NT2/D1 (cell line): ENCODE measurements around the gene GJD3.

ENCODE experiments used
- DNase-seq: peaks from one replicate; pipeline ENCODE4 v3.0.0-alpha.2; 2011; ENCODE audit warnings: low read depth, low spot score
- H3K27me3 ChIP-seq: 2 replicates; pipeline ENCODE4 v1.6.0; 2011; ENCODE audit warnings: mild to moderate bottlenecking; ENCODE audit not compliant: insufficient read length, insufficient read depth
- H3K36me3 ChIP-seq: 2 replicates; pipeline ENCODE4 v1.6.1; 2011; ENCODE audit warnings: mild to moderate bottlenecking, low read length, mixed read lengths; ENCODE audit not compliant: insufficient read depth, insufficient read length
- H3K4me1 ChIP-seq: 2 replicates; pipeline ENCODE4 v1.5.1; 2011; ENCODE audit not compliant: insufficient read depth, insufficient read length
- H3K4me3 ChIP-seq: 2 replicates; pipeline ENCODE4 v1.5.1; 2011; ENCODE audit warnings: low read depth; ENCODE audit not compliant: insufficient read length
- H3K9ac ChIP-seq: 2 replicates; pipeline ENCODE4 v1.6.0; 2011; ENCODE audit warnings: low read depth; ENCODE audit not compliant: insufficient read length
- H3K9me3 ChIP-seq: 2 replicates; pipeline ENCODE4 v1.5.1; 2011; ENCODE audit warnings: mild to moderate bottlenecking, low read length; ENCODE audit not compliant: insufficient read depth
- SUZ12 ChIP-seq: IDR thresholded peaks from 2 replicates; pipeline ENCODE4 v1.6.1; 2011; ENCODE audit not compliant: insufficient read length, insufficient read depth; ENCODE audit errors: extremely low read depth
- YY1 ChIP-seq: IDR thresholded peaks from 2 replicates; pipeline ENCODE4 v1.6.1; 2011; ENCODE audit not compliant: insufficient read length, insufficient read depth
- ZNF274 ChIP-seq: IDR thresholded peaks from 2 replicates; pipeline ENCODE4 v1.6.1; 2011; ENCODE audit warnings: mild to moderate bottlenecking, low read depth, low read length

Gene GJD3

DNA sequence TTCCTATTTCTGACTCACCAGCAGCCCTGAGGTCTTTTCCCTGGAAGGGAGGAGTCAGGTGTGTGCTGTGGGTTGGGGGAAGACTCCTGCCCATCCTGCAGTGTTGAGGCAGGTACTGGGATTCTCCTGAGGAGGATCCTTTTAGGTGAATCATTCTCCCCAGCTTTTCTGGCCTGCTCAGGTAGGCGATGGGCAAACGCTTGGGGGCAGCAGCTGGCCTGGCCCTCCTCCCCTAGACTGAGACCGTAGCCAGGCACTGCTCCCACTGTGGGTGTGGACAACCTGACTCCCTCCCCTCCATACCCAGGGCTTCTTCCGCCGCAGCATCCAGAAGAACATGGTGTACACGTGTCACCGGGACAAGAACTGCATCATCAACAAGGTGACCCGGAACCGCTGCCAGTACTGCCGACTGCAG lies 15.1 kb downstream of the GJD3 start:
- H3K9me3 ChIP-seq, result no peaks in the 10 kb centered on the region
- H3K9ac ChIP-seq, result no peak overlapping the region
- DNase-seq, result no peak
- peaks cover 48% of the 10 kb centered on the region for H3K4me1 ChIP-seq
- peaks cover 30% of the 10 kb centered on the region for H3K27me3 ChIP-seq
- no peak overlapping the region for H3K4me3 ChIP-seq
- H3K36me3 ChIP-seq, result peaks cover 62% of the 10 kb centered on the region
- TF ChIP-seq SUZ12 (no peak), YY1 (no peak), ZNF274 (no peak)

DNA sequence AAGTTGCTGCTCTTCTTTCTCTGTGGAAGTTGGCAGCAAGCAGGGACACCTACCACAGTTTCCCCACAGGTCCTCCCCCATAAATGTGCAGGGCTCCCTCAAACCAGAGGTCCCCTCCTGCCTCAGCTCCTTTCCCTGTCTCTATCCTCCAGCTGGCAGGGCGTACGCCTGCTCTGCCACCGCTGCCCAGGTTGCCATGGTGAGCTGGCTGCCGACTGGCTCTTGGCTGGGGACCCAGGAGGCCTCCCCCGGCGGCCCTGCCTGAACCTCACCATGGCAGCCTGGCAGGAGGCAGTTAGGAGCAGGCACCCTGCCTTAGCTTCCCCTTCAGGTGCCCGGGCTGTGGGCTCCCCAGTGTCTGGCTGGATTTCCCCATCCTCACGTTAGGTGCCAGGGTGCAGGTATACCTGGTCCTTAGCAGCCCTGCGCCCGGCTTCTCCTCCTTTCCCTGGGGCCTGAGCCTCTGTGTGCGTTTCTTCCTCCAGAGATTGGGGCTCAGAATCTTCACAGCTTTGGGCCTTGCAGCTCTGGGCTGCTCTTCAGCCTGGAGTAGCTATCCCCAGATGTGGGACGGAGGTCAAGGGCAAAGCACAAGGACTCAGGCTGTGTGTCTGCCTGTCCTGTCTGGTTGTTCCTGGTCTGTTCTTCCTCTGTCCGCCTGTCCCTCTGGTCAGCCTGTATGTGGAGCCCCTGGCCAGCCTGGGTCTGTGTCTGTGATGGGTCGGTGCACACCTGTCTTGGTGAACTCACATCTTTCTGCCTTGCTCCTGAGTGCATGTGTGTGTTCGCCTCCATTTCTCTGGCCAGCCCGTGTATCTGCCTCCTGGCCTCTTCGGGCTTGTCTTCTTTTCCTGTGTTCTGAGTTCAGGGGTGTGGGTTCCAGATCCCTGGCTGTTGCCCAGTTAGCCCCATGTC lies 15.7 kb downstream of the GJD3 start:
- Histone ChIP-seq H3K27me3 (peaks cover 37% of the 10 kb centered on the region), H3K4me1 (peaks cover 54% of the 10 kb centered on the region), H3K4me3 (no peak overlapping the region), H3K36me3 (peaks cover 56% of the 10 kb centered on the region), H3K9ac (no peak overlapping the region), H3K9me3 (no peaks in the 10 kb centered on the region)
- TF ChIP-seq ZNF274 (no peak), YY1 (no peak), SUZ12 (no peak)
- DNase-seq, result no peak

- no peak for TF ChIP-seq ZNF274
- no peak for TF ChIP-seq YY1
- TF ChIP-seq SUZ12, result no peak
- H3K9ac ChIP-seq, result no peak overlapping the region
- H3K9me3 ChIP-seq, result no peaks in the 10 kb centered on the region
- no peak for DNase-seq
- peaks cover 57% of the 10 kb centered on the region for H3K4me1 ChIP-seq
- peaks cover 51% of the 10 kb centered on the region for H3K36me3 ChIP-seq
- H3K27me3 ChIP-seq, result peaks cover 44% of the 10 kb centered on the region
- H3K4me3 ChIP-seq, result no peak overlapping the region
Observed at GRCh38 chr17:40348136-40348504, 16.4 kb downstream of the GJD3 start.

- H3K4me3 ChIP-seq, result no peak overlapping the region
- no peak overlapping the region for H3K9ac ChIP-seq
- DNase-seq, result no peak
- H3K27me3 ChIP-seq, result peaks cover 50% of the 10 kb centered on the region
- peaks cover 48% of the 10 kb centered on the region for H3K36me3 ChIP-seq
- no peak for TF ChIP-seq YY1
- TF ChIP-seq ZNF274, result no peak
- TF ChIP-seq SUZ12, result no peak
- H3K4me1 ChIP-seq, result peaks cover 63% of the 10 kb centered on the region
- no peaks in the 10 kb centered on the region for H3K9me3 ChIP-seq
Observed at GRCh38 chr17:40347319-40348135, 17.0 kb downstream of the GJD3 start.

- Histone ChIP-seq H3K27me3 (peaks cover 52% of the 10 kb centered on the region), H3K4me1 (peaks cover 63% of the 10 kb centered on the region), H3K4me3 (peak overlapping the region; percentile 9), H3K9me3 (no peaks in the 10 kb centered on the region), H3K36me3 (peaks cover 40% of the 10 kb centered on the region), H3K9ac (peak overlapping the region; percentile 33)
- TF ChIP-seq YY1 (no peak), SUZ12 (no peak), ZNF274 (no peak)
- no peak for DNase-seq
Observed at GRCh38 chr17:40346765-40347158, 17.8 kb downstream of the GJD3 start.

GRCh38 chr17:40345994-40346764 lies 18.4 kb downstream of the GJD3 start:
- peaks cover 35% of the 10 kb centered on the region for H3K36me3 ChIP-seq
- peak overlapping the region; percentile 48 for H3K4me3 ChIP-seq
- no peak for DNase-seq
- H3K27me3 ChIP-seq, result peaks cover 52% of the 10 kb centered on the region
- H3K9me3 ChIP-seq, result no peaks in the 10 kb centered on the region
- H3K9ac ChIP-seq, result peak overlapping the region; percentile 33
- TF ChIP-seq YY1 (no peak), SUZ12 (no peak)
- peaks cover 59% of the 10 kb centered on the region for H3K4me1 ChIP-seq
